ENCODE measurements around the gene AASDH.

AASDH gene

DNA sequence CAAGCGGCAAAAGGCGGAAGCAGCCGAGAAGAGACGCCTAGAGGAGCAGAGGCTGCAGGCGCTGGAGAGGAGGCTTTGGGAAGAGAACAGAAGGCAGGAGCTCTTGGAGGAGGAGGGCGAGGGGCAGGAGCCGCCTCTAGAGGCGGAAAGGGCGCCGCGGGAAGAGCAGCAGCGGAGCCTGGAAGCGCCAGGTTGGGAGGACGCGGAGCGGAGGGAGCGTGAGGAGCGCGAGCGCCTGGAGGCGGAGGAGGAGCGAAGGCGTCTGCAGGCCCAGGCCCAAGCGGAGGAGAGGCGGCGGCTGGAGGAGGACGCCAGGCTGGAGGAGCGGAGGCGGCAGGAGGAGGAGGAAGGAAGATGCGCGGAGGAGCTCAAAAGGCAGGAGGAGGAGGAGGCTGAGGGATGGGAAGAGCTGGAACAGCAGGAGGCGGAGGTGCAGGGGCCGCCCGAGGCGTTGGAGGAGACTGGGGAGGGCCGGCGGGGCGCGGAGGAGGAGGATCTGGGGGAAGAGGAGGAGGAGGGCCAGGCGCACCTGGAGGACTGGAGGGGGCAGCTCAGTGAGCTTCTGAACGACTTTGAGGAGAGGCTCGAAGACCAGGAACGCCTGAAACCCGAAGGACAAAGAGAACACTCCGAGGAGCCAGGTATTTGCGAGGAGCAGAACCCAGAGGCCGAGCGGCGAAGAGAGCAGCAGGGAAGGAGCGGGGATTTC lies 72.9 kb downstream of the AASDH start:
- DNase-seq = no peak

DNA sequence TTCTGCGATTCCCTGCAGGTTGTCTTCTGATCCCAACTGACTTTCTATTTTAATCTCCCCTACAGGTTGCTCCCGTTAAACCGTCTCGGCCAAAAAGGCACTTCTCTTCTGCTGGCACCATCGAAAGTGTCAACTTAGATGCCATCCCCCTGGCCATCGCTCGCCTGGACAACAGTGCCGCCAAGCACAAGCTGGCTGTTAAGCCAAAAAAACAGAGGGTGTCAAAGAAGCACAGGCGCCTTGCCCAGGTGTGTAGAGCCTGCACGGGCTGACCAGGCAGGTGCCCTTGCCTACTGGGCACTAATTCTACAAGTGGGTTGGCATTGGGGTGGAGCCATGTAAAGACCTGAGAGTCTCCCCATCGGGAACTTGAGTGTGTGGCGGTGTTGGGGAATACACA lies 74.2 kb downstream of the AASDH start:
- no peak for DNase-seq

DNA sequence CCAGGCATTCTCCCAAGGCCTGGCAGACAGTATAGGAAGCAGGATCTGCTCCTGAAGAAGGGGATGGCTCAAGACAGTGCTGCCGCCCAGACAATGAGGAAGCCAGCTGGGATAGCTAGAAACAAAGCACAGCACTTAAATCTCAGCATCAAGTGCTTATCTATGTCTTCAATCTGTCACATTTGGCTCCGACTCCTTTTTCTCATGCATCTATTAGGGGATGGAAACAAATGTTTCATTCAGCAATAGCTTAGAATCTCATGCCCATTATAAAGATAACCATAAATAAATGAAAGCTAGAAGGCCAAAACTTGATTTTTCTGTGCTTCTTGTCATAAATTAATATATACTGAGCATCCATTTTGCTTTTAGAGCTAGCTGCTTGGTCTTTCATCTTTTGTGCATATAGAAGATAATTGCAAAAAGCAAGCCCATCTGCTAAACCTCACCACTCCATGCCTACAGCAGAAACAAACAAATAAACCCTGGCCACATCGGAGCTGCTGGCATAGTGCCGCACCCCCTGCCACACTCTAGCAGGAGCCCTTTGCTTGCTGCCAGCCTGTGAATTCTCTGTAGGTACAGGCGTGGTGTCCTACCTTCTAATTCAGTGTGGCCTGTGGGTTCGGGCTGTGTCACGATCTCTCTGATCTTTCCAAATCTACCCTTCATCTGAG lies 75.9 kb downstream of the AASDH start:
- DNase-seq = no peak

DNA sequence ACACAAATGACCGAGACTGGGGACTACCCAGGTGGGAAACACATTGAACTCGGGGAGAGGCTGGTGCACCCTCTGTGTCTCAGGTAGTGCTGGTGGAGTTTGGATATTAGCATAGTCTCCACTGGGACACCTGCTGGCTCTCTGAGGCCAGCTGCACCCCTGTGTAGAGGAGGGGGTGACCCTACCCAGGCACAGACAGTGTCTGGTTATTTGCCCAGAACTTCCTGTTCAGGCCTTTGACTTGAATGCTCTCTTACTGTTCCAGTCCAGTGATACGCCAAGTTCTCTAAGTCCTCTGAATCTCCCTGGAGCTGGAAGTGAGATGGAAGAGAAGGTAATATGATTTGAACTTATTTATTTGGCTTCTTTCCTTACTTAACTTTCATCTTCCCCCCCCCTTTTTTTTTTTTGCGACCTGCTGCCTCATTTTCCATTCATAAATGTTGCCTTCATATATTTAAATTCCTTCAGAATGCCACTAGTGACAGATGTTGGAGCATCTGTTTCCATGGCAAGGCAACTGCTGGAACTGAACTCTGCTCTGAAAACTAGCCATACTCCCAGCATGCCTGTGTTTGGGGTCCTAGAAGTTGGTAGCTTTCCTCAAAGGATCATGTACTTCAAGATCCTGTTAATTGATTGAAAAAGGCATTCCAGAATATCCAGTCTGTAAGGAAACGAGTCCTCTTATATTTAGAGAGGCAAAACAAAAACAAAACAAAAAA lies 76.7 kb downstream of the AASDH start:
- DNase-seq = no peak

DNA sequence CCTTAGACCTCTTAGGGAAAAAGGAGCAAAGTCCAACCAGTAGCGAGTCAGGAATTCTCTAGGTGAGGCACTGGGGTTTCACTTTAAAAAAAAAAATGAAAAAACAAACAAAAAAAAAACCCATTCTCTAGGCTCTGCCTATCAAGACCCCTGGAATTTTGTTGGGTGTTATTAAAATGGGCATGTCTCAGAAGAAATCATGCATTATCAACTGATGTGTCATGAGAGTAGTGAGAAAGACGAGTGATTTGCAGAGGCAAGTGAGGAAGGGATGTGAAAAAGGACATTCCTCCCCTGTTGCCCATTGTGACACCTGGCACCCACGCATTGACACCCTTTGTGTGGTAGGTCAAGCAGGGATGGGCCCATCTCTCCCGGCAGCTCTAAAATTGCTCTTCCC lies 78.9 kb downstream of the AASDH start:
- DNase-seq = no peak

DNA sequence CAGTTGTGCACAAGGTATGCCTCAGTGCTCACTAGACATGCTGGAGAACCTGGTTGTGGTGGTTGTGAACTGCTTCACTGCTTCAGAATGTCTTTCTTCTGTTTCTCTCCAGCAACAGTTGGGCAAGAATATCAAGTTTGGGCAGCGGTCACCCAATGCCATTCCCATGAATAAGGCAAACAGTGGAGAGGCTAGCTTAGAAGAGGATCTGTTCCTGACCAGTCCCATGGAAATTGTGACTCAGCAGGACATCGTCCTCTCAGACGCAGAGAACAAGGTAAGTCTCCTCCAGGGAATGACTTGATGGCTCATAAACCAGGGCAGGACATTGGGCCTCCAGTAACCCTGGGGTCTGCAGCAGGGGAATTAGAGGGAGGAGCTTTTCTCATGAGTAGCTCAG lies 79.9 kb downstream of the AASDH start:
- no peak for DNase-seq

DNA sequence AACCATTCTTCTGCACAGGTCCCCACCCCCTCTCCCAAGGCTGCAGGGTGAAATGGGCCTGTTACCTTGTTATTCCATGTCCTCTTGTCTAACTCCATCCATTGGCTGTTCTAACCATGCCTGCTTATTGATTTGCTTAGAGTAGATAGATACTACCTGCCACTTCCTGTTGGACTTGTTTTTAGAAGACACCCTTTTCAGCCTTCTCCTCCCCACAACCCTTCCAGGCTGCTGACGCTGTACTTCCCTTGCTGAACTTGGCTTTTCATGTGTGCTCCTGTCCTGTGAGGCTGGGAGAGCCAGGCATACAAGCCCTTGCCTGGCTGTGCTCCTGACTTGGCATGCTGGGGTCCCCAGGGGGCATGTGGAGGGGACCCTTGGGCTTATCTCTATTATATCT lies 81.9 kb downstream of the AASDH start:
- no peak for DNase-seq

DNA sequence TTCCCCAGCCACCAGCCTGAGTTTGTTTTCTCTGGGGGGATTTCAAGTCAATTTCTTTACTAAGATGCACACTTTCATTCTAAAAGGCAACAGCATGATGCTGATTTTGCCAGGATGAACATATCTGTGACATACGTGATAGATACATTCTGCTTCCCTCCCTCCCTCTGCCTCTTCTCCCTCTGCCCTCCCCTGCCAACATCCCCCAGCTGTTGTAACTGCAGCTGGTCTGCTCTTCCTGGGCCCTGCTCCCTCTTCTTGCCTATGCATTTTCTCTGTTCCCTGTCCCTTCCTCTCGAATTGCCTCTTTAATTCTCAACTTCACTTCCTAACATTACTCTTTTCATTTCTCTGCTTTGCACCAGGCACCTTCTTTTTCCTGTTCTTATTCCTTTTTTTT lies 83.4 kb downstream of the AASDH start:
- no peak for DNase-seq

DNA sequence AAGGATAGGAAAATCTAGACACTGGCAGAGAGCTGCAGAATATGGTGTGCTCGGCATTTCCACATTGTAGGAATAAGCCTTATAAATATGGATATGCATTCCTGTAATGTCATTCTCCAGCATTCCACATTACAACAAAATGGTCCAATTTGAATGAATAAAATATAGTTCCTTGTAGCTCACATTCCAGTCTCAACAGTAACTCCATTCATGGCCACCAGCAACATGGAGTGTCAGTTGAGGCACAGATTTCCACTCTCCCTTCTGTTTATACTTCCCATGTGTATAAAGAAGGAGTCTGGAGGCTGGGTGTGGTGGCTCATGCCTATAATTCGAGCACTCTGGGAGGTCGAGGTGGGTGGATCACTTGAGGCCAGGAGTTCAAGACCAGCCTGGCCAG lies 84.5 kb downstream of the AASDH start:
- DNase-seq = no peak

DNA sequence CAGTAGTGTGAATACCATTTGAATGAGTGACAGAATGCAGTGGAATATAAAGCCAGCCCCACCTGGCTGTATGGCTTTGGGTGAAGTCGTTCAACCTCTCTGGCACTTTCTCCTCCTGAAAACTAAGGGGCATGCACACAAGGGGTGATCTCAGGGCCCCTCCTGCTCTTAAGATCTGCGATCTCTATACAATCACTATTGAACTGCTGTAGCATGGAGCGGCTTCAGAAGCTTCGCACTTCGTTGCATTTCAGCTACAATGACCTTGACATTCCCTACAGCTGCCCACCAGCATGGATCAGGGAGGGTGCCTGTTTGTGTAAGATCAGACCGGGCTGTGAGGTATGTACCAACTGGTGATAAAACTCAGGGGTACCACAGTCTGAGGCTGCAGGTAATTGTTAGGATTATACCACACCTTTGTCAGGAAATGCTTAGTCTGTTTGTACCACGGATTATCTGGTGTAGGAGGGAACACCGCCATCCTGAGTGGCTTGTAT lies 85.2 kb downstream of the AASDH start:
- no peak for DNase-seq

DNA sequence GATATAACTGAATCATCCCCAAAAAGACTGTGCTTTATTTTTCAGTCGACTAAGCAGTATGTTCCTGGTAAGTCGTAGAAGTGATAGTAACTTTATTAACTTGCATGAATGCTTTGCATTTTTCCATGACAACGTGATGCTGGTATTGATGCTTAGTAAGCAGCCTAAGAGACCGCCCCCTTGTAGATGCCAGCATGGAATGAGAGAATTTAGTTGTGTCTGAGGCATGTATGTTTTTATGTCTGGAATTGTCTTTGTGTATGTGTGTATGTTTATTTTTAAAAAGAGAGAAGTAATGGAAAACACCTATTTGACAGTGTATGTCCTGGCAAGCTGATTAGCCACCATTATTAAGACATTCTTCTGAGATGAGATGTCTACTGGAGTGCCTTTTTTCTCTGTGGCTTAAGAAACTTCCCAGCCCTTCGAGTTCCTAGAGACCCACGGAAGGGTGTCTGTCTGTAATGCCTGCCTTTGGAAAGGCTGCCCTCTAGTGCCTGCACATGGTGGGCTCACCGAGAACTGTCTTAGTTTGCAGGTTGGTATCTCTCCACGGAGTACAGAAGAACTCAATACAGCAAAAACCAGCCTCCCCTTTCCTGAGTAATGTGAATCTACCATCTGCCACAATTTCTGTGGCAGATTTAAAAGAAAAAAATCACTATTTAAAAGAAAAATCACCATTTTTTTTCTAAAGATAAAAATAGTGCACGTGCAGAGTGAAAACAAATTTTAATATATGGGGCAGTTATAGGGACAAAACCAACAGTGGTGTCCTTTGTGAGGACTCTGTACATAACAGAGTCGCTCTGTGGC lies 85.9 kb downstream of the AASDH start:
- DNase-seq = peak; percentile 71 to 85 (median 72)

DNA sequence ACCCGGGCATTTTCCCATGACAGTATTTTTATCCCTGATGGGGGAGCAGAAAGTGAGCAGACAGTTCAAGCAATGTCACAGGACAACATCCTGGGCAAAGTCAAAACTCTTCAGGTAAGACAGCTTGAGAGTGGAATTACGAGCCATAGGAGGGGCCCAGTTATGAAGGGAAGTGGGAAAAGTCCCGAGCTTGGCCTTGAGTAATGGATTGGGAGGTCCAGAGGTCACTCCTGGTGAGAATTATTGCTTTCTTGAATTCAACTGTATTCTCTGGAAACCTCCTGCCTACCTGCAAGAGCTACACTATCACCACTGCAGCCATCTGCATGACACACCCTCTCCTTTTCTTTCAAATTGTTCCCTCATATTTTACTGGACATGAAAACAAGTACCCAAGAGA lies 89.1 kb downstream of the AASDH start:
- DNase-seq = no peak

DNA sequence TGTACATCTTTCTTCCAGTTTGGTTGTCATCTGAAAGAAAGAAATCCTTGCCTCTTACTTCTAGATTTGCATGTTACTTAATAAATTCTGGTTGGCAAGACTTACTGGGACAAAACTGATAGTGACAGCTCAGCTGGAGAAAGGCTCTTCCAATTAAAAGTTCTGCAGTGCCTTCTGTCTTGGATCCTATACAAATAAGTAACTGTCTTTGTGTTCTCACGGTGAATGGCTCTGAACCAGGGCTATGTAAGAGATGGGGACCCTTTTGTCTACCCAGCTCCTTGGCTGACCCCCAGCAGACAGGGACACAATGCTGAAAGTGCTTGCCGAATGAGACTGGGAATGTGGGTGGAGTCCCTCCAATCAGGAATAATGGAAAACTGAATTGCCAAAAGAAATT lies 89.5 kb downstream of the AASDH start:
- no peak for DNase-seq

DNA sequence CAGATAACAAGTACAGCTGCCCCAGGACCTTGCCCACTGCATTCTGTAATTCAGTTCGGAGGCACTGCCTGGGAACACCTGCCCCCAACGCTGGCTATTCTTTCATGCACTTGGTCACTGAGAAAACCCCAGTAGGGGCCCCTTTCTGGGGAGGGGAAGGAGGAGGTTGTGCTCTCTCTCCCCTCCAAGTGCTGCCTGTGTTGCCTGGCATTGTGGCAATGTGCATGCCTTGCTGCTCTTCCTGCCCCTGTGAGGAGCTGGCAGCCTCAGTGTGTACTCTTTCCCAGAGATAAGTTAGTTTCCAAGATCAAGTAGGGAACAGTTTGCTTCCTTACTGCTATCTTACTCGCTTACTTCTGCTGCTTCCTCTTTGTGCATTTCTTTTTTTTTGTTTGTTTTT lies 90.8 kb downstream of the AASDH start:
- no peak for DNase-seq

DNA sequence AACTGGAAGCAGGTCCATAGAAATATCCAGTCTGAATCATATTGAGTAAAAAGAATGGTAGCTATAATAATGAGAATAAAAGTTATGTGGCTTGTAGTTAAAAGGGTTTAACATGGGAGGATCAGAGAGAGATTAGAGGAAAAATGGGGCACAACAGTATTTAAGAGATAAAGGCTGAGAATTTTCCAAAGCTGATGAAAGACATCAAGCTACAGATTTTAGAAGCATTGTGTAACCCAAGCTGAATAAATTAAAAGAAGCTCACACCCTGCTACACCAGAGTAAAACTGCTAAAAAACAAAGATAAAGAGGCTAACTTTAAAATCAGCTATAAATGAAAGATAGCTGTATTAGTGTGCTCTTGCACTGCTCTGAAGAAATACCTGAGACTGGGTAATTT lies 94.2 kb downstream of the AASDH start:
- DNase-seq = no peak

DNA sequence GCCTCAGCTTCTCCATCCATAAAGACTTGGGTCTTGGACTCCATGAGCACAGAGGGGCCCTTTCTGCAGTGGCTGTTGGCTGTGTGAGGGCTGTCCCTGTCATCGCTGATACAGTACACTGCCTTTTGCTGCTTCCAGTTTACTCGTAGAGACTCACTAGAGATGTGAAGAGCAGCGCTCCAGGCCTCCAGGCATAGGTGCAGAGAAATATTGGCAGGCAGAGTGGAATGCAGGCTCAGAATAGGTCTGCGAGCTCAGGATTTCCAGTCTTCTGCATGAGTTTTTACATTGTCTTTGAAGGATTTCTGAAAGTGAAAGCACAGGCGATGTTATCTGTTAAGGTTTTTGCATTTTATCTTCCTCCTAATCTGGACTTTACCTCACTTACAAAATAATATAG lies 97.4 kb downstream of the AASDH start:
- no peak for DNase-seq

DNA sequence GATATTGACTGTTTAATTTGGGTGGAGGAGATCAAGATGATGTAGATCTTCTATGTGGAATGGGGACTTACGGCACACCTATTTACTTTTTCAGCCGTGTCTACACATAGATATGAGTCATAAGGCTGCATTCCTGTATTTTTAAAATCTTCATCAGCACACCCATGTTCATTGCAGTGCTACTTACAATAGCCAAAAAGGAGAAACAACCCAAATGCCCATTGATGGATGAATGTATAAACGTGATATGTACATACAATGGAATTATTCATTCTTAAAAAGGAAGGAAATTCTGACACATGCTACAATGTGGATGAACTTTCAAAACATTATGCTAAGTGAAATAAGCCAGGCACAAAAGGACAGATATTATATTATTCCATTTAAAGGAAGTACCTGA lies 98.6 kb downstream of the AASDH start:
- DNase-seq = no peak
